CD14-positive monocyte (primary cell): ENCODE results near the gene MBD5. TPM values are rescaled to one million over a fixed set of nuclear protein-coding genes. Genes with fewer than 3 reads are reported as not detected.

ENCODE experiments used
- DNase-seq, 3 donors: peaks; one replicate each; pipeline ENCODE4 v3.0.0-alpha.2; 2011 to 2022
- H2AFZ ChIP-seq: 2 replicates; pipeline ENCODE4 v1.6.0; 2012; ENCODE audit warnings: mild to moderate bottlenecking, low read depth, low read length, inconsistent platforms; ENCODE audit not compliant: insufficient read depth, poor library complexity, severe bottlenecking
- H3K27ac ChIP-seq, 2 donors: 1 replicate in 1 of 2; 2 replicates in 1 of 2; pipeline ENCODE4 v1.5.1; 2012 to 2013; ENCODE audit warnings: low read length in 2 of 2, control low read depth in 1 of 2, inconsistent platforms in 1 of 2, low read depth in 1 of 2, mild to moderate bottlenecking in 1 of 2
- H3K27me3 ChIP-seq, 2 donors: one replicate each; pipeline versions ENCODE4 v1.6.0 to v1.6.1; 2011 to 2013; ENCODE audit warnings: low read length in 2 of 2; ENCODE audit not compliant: control insufficient read depth in 2 of 2, insufficient read depth in 2 of 2
- H3K36me3 ChIP-seq, 2 donors: replicated peaks in 1 of 2; 1 replicate in 1 of 2; 2 replicates in 1 of 2; pipeline versions ENCODE4 v1.5.1 to v1.6.1; 2012 to 2013; ENCODE audit warnings: low read length in 2 of 2, control low read depth in 1 of 2, inconsistent platforms in 1 of 2, mild to moderate bottlenecking in 1 of 2; ENCODE audit not compliant: insufficient read depth in 2 of 2, control insufficient read depth in 1 of 2
- H3K4me1 ChIP-seq, 2 donors: 1 replicate in 1 of 2; 2 replicates in 1 of 2; pipeline versions ENCODE4 v1.5.1 to v1.6.1; 2012 to 2013; ENCODE audit warnings: low read length in 2 of 2, control low read depth in 1 of 2, inconsistent platforms in 1 of 2, mild to moderate bottlenecking in 1 of 2, moderate library complexity in 1 of 2; ENCODE audit not compliant: insufficient read depth in 2 of 2, control insufficient read depth in 1 of 2
- H3K4me2 ChIP-seq: replicated peaks from 2 replicates; pipeline ENCODE3; 2012; ENCODE audit warnings: low read length, moderate library complexity, mild to moderate bottlenecking; ENCODE audit not compliant: poor library complexity, severe bottlenecking; ENCODE audit errors: extremely low read depth
- H3K4me3 ChIP-seq, 3 experiments: fragments of 200-600 bp in 1 of 3; sonication (generic) in 1 of 3; replicated peaks in 1 of 3; 1 replicate in 2 of 3; 2 replicates in 1 of 3; pipeline ENCODE4 v1.5.1; 2011 to 2013; ENCODE audit warnings: low read length in 3 of 3, mild to moderate bottlenecking in 3 of 3, control low read depth in 2 of 3, low read depth in 2 of 3, inconsistent platforms in 1 of 3, moderate library complexity in 1 of 3
- H3K79me2 ChIP-seq: 2 replicates; pipeline ENCODE4 v1.6.0; 2012; ENCODE audit warnings: mild to moderate bottlenecking, control low read depth, inconsistent platforms, low read length, moderate library complexity; ENCODE audit not compliant: insufficient read depth
- H3K9ac ChIP-seq: 2 replicates; pipeline ENCODE4 v1.6.0; 2017; ENCODE audit warnings: low read length, mild to moderate bottlenecking; ENCODE audit not compliant: insufficient read depth, poor library complexity, severe bottlenecking
- H3K9me3 ChIP-seq, 2 donors: replicated peaks in 1 of 2; 1 replicate in 1 of 2; 2 replicates in 1 of 2; pipeline versions ENCODE4 v1.5.1 to v1.6.1; 2012 to 2013; ENCODE audit warnings: low read length in 2 of 2, control low read depth in 1 of 2; ENCODE audit not compliant: control insufficient read depth in 1 of 2, insufficient read depth in 1 of 2
- H4K20me1 ChIP-seq: 2 replicates; pipeline ENCODE4 v1.6.0; 2012; ENCODE audit warnings: mild to moderate bottlenecking, low read length, control low read depth, moderate library complexity; ENCODE audit not compliant: insufficient read depth
- H3K27ac Mint-ChIP-seq, 7 donors: one replicate each; pipeline ENCODE4 v1.8.0; 2020; ENCODE audit warnings: mild to moderate bottlenecking in 7 of 7, mixed read lengths in 7 of 7, moderate library complexity in 6 of 7, inconsistent platforms in 2 of 7
- H3K27me3 Mint-ChIP-seq, 3 donors: one replicate each; pipeline ENCODE4 v1.8.0; 2021 to 2022; ENCODE audit warnings: low read depth in 3 of 3, mild to moderate bottlenecking in 3 of 3, mixed read lengths in 3 of 3, moderate library complexity in 3 of 3, inconsistent platforms in 1 of 3
- H3K36me3 Mint-ChIP-seq, 2 donors: one replicate each; pipeline ENCODE4 v1.8.0; 2020; ENCODE audit warnings: mixed read lengths in 2 of 2, inconsistent platforms in 1 of 2, mild to moderate bottlenecking in 1 of 2
- H3K4me1 Mint-ChIP-seq: one replicate; pipeline ENCODE4 v1.8.0; 2020; ENCODE audit warnings: mild to moderate bottlenecking, mixed read lengths
- H3K4me3 Mint-ChIP-seq, 2 donors: one replicate each; pipeline ENCODE4 v1.8.0; 2020; ENCODE audit warnings: mild to moderate bottlenecking in 2 of 2, mixed read lengths in 2 of 2, moderate library complexity in 1 of 2
- H3K9me3 Mint-ChIP-seq, 7 donors: one replicate each; pipeline ENCODE4 v1.8.0; 2020 to 2022; ENCODE audit warnings: mixed read lengths in 7 of 7, mild to moderate bottlenecking in 6 of 7, moderate library complexity in 6 of 7, inconsistent platforms in 2 of 7
- CTCF ChIP-seq: fragments of 200-600 bp; IDR thresholded peaks from one replicate; pipeline ENCODE4 v1.8.0; 2022; ENCODE audit warnings: antibody characterized with exemption, mild to moderate bottlenecking
- WGBS: methylation state at CpG from one replicate; pipeline ENCODE4 v1.1.5; 2013; ENCODE audit warnings: missing lambda C conversion rate; ENCODE audit not compliant: insufficient coverage; 5-methylcytosine and 5-hydroxymethylcytosine counted together
- intact Hi-C, 2 donors: fragments of 100-400 bp; cut with micrococcal nuclease; formaldehyde crosslinking; loops; one replicate each; pipeline versions ENCODE4 v1.15.0 to v1.15.1; 2023
- polyA plus RNA-seq, 3 donors: library from polyadenylated mRNA; depleted of rRNA in 1 of 3; unstranded in 2 of 3; stranded (reverse) in 1 of 3; fragments of 300-500 nt in 2 of 3; fragments of >200 nt in 1 of 3; fragmentation: Illumina TruSeq in 2 of 3; gene quantifications; 1 replicate in 2 of 3; 2 replicates in 1 of 3; pipeline ENCODE4 v1.2.3, GENCODE V29; 2012 to 2021

Gene MBD5
- polyA plus RNA-seq, 3 donors: 2.3 to 5.7 (median 3.5) TPM

- H3K4me3 ChIP-seq: no peak overlapping the region
- TF ChIP-seq CTCF: no peak
- H3K4me1 Mint-ChIP-seq: peaks cover 6% of the 10 kb centered on the region
Measured at GRCh38 chr2:148519013-148519412, 498.1 kb downstream of the MBD5 start.

GRCh38 chr2:148521181-148521580 is 500.3 kb downstream of the MBD5 start:
- H3K79me2 ChIP-seq: no peaks in the 10 kb centered on the region
- H3K9me3 Mint-ChIP-seq: no peaks in the 10 kb centered on the region
- H3K4me1 Mint-ChIP-seq: peaks cover 7% of the 10 kb centered on the region
- no peak overlapping the region for H2AFZ ChIP-seq
- H3K36me3 Mint-ChIP-seq: peaks cover 0 to 2% of the 10 kb centered on the region in 2 donors
- intact Hi-C loops: no loop called here
- TF ChIP-seq CTCF: no peak
- no peaks in the 10 kb centered on the region for H3K27me3 ChIP-seq
- peak overlapping the region in 1 of 7 donors; percentile 34 for H3K27ac Mint-ChIP-seq
- H3K4me1 ChIP-seq: no peaks in the 10 kb centered on the region
- no peak overlapping the region for H3K4me3 ChIP-seq
- no peak overlapping the region for H3K9ac ChIP-seq
- H3K4me2 ChIP-seq: no peak overlapping the region
- 50% methylated on average over 1 of the region's 1 CpG for WGBS
- H3K27me3 Mint-ChIP-seq: peaks cover 0 to 3% (median 3%) of the 10 kb centered on the region in 3 donors
- no peak overlapping the region for H3K4me3 Mint-ChIP-seq
- no peaks in the 10 kb centered on the region for H3K36me3 ChIP-seq
- no peak for DNase-seq
- H4K20me1 ChIP-seq: no peaks in the 10 kb centered on the region
- no peaks in the 10 kb centered on the region for H3K9me3 ChIP-seq
- no peak overlapping the region for H3K27ac ChIP-seq

More at GRCh38 chr2:148519013-148519412, 498.1 kb downstream of the MBD5 start:
- Mint-ChIP-seq H3K27me3 (peaks cover 0 to 3% (median 0%) of the 10 kb centered on the region in 3 donors), H3K9me3 (peaks cover 0 to 1% (median 0%) of the 10 kb centered on the region in 7 donors), H3K36me3 (peaks cover 2 to 3% of the 10 kb centered on the region in 2 donors), H3K27ac (no peak overlapping the region), H3K4me3 (no peak overlapping the region)
- no peak overlapping the region for H3K9ac ChIP-seq
- H3K4me2 ChIP-seq: no peak overlapping the region
- H3K36me3 ChIP-seq: no peaks in the 10 kb centered on the region
- WGBS: 96% methylated on average over 5 of the region's 7 CpGs
- H3K4me1 ChIP-seq: no peaks in the 10 kb centered on the region
- H3K9me3 ChIP-seq: no peaks in the 10 kb centered on the region
- DNase-seq: no peak
- no peak overlapping the region for H2AFZ ChIP-seq
- H3K79me2 ChIP-seq: no peaks in the 10 kb centered on the region
- no peaks in the 10 kb centered on the region for H4K20me1 ChIP-seq
- intact Hi-C loops: loop anchor here in 1 of 2 donors (10.0 kb wide), 1 partner anchor 584 kb away; no protein-coding TSS in a partner anchor
- no peaks in the 10 kb centered on the region for H3K27me3 ChIP-seq
- H3K27ac ChIP-seq: no peak overlapping the region
